Measurements from ENCODE around the gene TMEM266.

The TMEM266 gene

GRCh38 chr15:76155731-76156130 is 95.9 kb downstream of the TMEM266 start:
- Histone ChIP-seq H3K79me2 (ENCODE audit: low read length) (no peaks in the 10 kb centered on the region), H3K36me3 (replicated peaks; ENCODE audit: insufficient read depth, low read length) (no peaks in the 10 kb centered on the region), H3K4me1 (ENCODE audit: low read length) (no peaks in the 10 kb centered on the region; the same call in 1 of the 2 replicates), H4K20me1 (ENCODE audit: insufficient read depth, low read length) (no peaks in the 10 kb centered on the region), H3K27ac (ENCODE audit: low read length) (no peak overlapping the region), H3F3A (ENCODE audit: insufficient read depth, low read length) (no peaks in the 10 kb centered on the region), H3K4me2 (ENCODE audit: low read depth, low read length) (no peak overlapping the region), H3K9me2 (replicated peaks; ENCODE audit: insufficient read depth, low read length) (no peaks in the 10 kb centered on the region), H3K9ac (ENCODE audit: low read length) (no peak overlapping the region), H2AFZ (ENCODE audit: low read length) (no peak overlapping the region), H3K4me3 (ENCODE audit: low read length) (no peak overlapping the region), H3K27me3 (replicated peaks; ENCODE audit: insufficient read depth, low read length) (no peaks in the 10 kb centered on the region), H3K9me3 (replicated peaks; ENCODE audit: insufficient read depth, low read length) (no peaks in the 10 kb centered on the region)
- no peak for TF ChIP-seq EZH2 (optimal IDR thresholded peaks at IDR 0.05; ENCODE audit: low read depth, low read length)
- no peak for TF ChIP-seq CTCF (IDR thresholded peaks at IDR 0.05; ENCODE audit: low read length)
- TF ChIP-seq EZH2phosphoT487 (IDR thresholded peaks at IDR 0.05; ENCODE audit: low read length) = no peak
- DNase-seq = no peak

- no peaks in the 10 kb centered on the region for H3K4me1 ChIP-seq (ENCODE audit: low read length)
- TF ChIP-seq EZH2phosphoT487 (IDR thresholded peaks at IDR 0.05; ENCODE audit: low read length) (no peak), CTCF (IDR thresholded peaks at IDR 0.05; ENCODE audit: low read length) (no peak), EZH2 (optimal IDR thresholded peaks at IDR 0.05; ENCODE audit: low read depth, low read length) (no peak)
- no peak for DNase-seq
Observed at GRCh38 chr15:76158226-76158625, 98.4 kb downstream of the TMEM266 start.

GRCh38 chr15:76158815-76159214 is 99.0 kb downstream of the TMEM266 start:
- H3K9me3 ChIP-seq (replicated peaks; ENCODE audit: insufficient read depth, low read length) = no peaks in the 10 kb centered on the region
- no peaks in the 10 kb centered on the region for H3K79me2 ChIP-seq (ENCODE audit: low read length)
- H3K4me3 ChIP-seq (ENCODE audit: low read length) = no peak overlapping the region
- no peak for TF ChIP-seq CTCF (IDR thresholded peaks at IDR 0.05; ENCODE audit: low read length)
- TF ChIP-seq EZH2phosphoT487 (IDR thresholded peaks at IDR 0.05; ENCODE audit: low read length) = no peak
- TF ChIP-seq EZH2 (optimal IDR thresholded peaks at IDR 0.05; ENCODE audit: low read depth, low read length) = no peak
- no peak overlapping the region for H3K9ac ChIP-seq (ENCODE audit: low read length)
- no peaks in the 10 kb centered on the region for H3K9me2 ChIP-seq (replicated peaks; ENCODE audit: insufficient read depth, low read length)
- H2AFZ ChIP-seq (ENCODE audit: low read length) = no peak overlapping the region
- no peaks in the 10 kb centered on the region for H4K20me1 ChIP-seq (ENCODE audit: insufficient read depth, low read length)
- no peaks in the 10 kb centered on the region for H3K27me3 ChIP-seq (replicated peaks; ENCODE audit: insufficient read depth, low read length)
- no peaks in the 10 kb centered on the region for H3K4me1 ChIP-seq (ENCODE audit: low read length)
- no peak overlapping the region for H3K27ac ChIP-seq (ENCODE audit: low read length)
- no peak overlapping the region for H3K4me2 ChIP-seq (ENCODE audit: low read depth, low read length)
- no peak for DNase-seq
- no peaks in the 10 kb centered on the region for H3F3A ChIP-seq (ENCODE audit: insufficient read depth, low read length)
- H3K36me3 ChIP-seq (replicated peaks; ENCODE audit: insufficient read depth, low read length) = no peaks in the 10 kb centered on the region

More at GRCh38 chr15:76158226-76158625, 98.4 kb downstream of the TMEM266 start:
- Histone ChIP-seq H3K27ac (ENCODE audit: low read length) (no peak overlapping the region), H3K79me2 (ENCODE audit: low read length) (no peaks in the 10 kb centered on the region), H3K36me3 (replicated peaks; ENCODE audit: insufficient read depth, low read length) (no peaks in the 10 kb centered on the region), H3K4me2 (ENCODE audit: low read depth, low read length) (no peak overlapping the region), H3K27me3 (replicated peaks; ENCODE audit: insufficient read depth, low read length) (no peaks in the 10 kb centered on the region), H3K9ac (ENCODE audit: low read length) (no peak overlapping the region), H4K20me1 (ENCODE audit: insufficient read depth, low read length) (no peaks in the 10 kb centered on the region), H3K4me3 (ENCODE audit: low read length) (no peak overlapping the region), H2AFZ (ENCODE audit: low read length) (no peak overlapping the region), H3K9me2 (replicated peaks; ENCODE audit: insufficient read depth, low read length) (no peaks in the 10 kb centered on the region), H3F3A (ENCODE audit: insufficient read depth, low read length) (no peaks in the 10 kb centered on the region), H3K9me3 (replicated peaks; ENCODE audit: insufficient read depth, low read length) (no peaks in the 10 kb centered on the region)

Measured in MM.1S (cell line).